SK-N-SH treated with all-trans-retinoic acid at 6 μM for 48 hours (cell line): ENCODE measurements around the gene RADIL.

Source experiments
- BACH2 ChIP-seq: fragments of 250-450 bp; sonication (Bioruptor Pico); IDR thresholded peaks from 2 replicates; pipeline ENCODE4 v1.9.0; 2021; ENCODE audit warnings: mild to moderate bottlenecking, borderline replicate concordance
- OSR1 ChIP-seq: fragments of 250-450 bp; sonication (Bioruptor Pico); IDR thresholded peaks from 2 replicates; pipeline ENCODE4 v1.8.0; 2022; ENCODE audit warnings: moderate library complexity, mild to moderate bottlenecking, inconsistent platforms
- RARB ChIP-seq: fragments of 250-450 bp; sonication (Bioruptor Pico); IDR thresholded peaks from 2 replicates; pipeline ENCODE4 v1.8.0; 2021; ENCODE audit warnings: mild to moderate bottlenecking, moderate library complexity
- SNAI2 ChIP-seq: fragments of 250-450 bp; sonication (Bioruptor Pico); IDR thresholded peaks from 2 replicates; pipeline ENCODE4 v1.5.0; 2020; ENCODE audit warnings: mild to moderate bottlenecking, moderate library complexity
- TSHZ2 ChIP-seq: fragments of 250-450 bp; sonication (Bioruptor Pico); IDR thresholded peaks from 2 replicates; pipeline ENCODE4 v1.5.0; 2020; ENCODE audit warnings: mild to moderate bottlenecking, moderate library complexity
- ZC3H10 ChIP-seq: fragments of 250-450 bp; sonication (Bioruptor Pico); IDR thresholded peaks from 2 replicates; pipeline ENCODE4 v1.5.1; 2021; ENCODE audit warnings: mild to moderate bottlenecking, moderate library complexity
- ZFP3 ChIP-seq: fragments of 250-450 bp; sonication (Bioruptor Pico); IDR thresholded peaks from 2 replicates; pipeline ENCODE4 v1.5.0; 2020; ENCODE audit warnings: mild to moderate bottlenecking, moderate library complexity
- ZFP30 ChIP-seq: fragments of 450-650 bp; formaldehyde crosslinking; IDR thresholded peaks from 2 replicates; pipeline ENCODE4 v1.5.0; 2022; ENCODE audit warnings: mild to moderate bottlenecking, moderate library complexity
- ZNF8 ChIP-seq: fragments of 450-650 bp; formaldehyde crosslinking; IDR thresholded peaks from 2 replicates; pipeline ENCODE4 v1.5.0; 2020; ENCODE audit warnings: mild to moderate bottlenecking, moderate library complexity
- TF ChIP-seq, protein P1 (sequence below): fragments of 250-450 bp; sonication (Bioruptor Pico); IDR thresholded peaks from 2 replicates; pipeline ENCODE4 v1.5.1; 2020; ENCODE audit warnings: low read depth, mild to moderate bottlenecking, moderate library complexity

DNA sequence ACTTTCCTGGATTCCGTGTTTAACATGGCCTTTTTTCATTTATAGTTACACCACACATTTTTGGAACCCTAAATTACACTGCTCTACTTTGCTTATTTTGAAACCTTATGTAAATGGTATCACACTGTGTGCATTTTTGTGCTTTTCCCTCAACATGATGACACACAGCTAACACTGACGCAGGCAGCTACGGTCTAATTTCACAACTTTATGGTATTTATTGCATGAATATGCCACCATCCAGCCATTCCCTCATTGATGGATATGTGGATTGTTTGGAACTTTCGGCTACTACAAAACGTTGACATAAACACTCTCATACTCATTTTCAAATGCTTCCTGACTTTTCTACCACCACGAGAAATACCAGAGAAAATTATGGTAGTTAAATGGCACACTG is 28.6 kb downstream of the RADIL start:
- TF ChIP-seq RARB (CRISPR knock-in tag) (no peak), ZNF8 (CRISPR knock-in tag) (no peak), SNAI2 (CRISPR knock-in tag) (no peak), TSHZ2 (CRISPR knock-in tag) (no peak), OSR1 (CRISPR knock-in tag) (no peak), ZFP30 (CRISPR knock-in tag) (no peak), ZC3H10 (CRISPR knock-in tag) (no peak), ZFP3 (CRISPR knock-in tag) (no peak), BACH2 (no peak)
- TF ChIP-seq, protein P1, sequence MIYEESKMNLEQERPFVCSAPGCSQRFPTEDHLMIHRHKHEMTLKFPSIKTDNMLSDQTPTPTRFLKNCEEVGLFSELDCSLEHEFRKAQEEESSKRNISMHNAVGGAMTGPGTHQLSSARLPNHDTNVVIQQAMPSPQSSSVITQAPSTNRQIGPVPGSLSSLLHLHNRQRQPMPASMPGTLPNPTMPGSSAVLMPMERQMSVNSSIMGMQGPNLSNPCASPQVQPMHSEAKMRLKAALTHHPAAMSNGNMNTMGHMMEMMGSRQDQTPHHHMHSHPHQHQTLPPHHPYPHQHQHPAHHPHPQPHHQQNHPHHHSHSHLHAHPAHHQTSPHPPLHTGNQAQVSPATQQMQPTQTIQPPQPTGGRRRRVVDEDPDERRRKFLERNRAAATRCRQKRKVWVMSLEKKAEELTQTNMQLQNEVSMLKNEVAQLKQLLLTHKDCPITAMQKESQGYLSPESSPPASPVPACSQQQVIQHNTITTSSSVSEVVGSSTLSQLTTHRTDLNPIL (CRISPR knock-in tag) = no peak
